AG20443 (cell line): Measurements from ENCODE around the gene TBC1D3B.
"Not testable (repeated sequence)": the region's sequence is repeated elsewhere in the genome, so short reads cannot be mapped to it uniquely, and the experiment has no call there.

Source experiments
- DNase-seq: peaks from one replicate; pipeline ENCODE4 v3.0.0; 2012; ENCODE audit warnings: low spot score, mixed read lengths

Gene TBC1D3B

DNA sequence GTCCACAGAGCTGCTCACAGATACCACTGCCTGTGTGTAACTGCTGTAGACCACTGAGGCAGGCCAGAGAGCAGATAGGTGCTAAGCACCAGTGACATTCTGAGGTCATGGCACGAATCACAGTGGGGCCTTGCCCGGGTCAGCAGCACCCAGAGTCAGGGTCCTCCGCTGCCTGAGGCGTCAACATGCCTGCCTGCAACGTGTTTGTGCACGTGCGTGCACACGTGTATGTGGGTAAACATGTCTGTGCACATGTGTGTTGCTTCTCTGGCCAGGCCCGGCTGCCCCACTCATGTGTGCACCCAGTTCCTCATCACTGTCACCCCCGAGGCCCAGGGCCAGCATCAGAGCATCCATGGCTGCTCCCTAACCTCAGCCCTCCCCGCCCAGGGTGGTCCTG lies at the start of gene TBC1D3B:
TBC1D3B (minus strand) TSS at position 101 of the 400 bp plus-strand sequence. CDS start 1,586 bp downstream, outside the sequence.
- not testable (repeated sequence) for DNase-seq

- not testable (repeated sequence) for DNase-seq
Measured at GRCh38 chr17:36222967-36223366, 46.5 kb upstream of the TBC1D3B start.

- DNase-seq = not testable (repeated sequence)
Measured at GRCh38 chr17:36221581-36222100, 45.2 kb upstream of the TBC1D3B start.

DNA sequence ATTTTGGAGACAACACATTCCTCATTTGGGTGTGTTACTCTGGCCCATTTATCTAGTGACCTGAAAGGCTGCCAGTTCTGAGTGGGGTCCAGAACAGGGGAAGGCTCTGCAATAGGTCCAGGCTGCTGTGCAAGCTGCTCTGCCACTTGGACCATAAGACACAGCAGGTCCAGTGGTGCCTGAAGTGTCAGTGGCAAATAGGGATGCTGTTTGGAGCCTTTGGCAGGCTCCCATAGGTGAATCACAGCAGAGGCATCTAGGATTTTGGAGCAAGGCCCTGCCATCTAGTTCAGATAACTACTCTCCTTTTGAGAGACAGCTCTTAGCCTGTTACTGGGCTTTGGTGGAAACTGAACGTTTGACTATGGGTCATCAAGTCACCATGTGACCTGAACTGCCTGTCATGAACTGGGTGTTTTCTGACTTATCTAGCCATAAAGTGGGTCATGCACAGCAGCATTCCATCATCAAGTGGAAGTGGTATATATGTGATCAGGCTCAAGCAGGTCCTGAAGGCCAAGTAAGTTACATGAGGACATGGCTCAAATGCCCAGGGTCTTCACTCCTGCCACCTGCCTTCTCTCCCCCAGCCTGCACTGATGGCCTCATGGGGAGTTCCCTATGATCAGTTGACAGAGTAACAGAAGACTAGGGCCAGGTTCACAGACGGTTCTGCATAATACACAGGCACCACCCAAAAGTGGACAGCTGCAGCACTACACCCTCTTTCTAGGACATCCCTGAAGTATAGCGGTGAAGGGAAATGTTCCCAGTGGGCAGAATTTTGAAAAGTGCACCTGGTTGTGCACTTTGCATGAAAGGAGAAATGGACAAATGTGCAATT lies 44.5 kb upstream of the TBC1D3B start:
- not testable (repeated sequence) for DNase-seq

- not testable (repeated sequence) for DNase-seq
Measured at GRCh38 chr17:36219556-36219955, 43.1 kb upstream of the TBC1D3B start.

GRCh38 chr17:36215406-36216308 lies 39.2 kb upstream of the TBC1D3B start:
- not testable (repeated sequence) for DNase-seq

DNA sequence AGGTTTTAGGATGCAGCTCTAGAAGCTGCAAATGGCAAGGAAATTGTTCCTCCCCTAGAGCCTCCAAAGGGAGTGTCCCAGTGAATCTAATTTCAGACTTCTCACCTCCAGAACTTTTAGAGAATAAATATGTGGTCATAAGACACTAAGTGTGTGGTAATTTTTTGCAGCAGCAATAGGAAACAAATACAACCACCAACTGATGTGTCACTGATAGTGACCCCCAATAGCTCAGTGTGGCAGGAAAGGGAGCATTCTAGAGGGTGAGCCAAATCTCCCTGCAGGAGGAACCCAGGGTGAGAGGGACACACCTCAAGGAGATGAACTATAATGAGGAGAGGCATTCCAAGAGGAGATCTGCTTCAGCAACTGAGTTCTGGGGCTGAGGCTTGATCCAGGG lies 38.5 kb upstream of the TBC1D3B start:
- DNase-seq = no peak

DNA sequence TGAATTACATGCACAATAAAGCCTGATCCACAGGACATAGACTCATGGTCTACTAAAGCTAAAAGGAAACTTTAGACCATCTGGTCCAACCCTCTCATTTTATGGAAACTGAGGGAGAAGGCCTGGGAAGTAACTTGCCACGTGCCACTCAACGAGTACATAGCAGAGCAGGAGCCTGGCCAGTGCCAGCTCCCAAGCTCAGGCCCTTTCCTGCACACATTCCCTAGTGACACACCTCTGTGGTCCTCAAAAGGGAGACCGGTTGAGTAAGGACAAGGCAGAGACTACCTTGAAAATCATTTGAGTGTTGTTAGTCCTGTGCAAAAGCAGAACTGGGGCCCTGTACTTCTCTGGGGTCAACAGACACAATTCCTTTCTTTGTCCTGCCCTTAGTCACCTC lies 37.3 kb upstream of the TBC1D3B start:
- no peak for DNase-seq

GRCh38 chr17:36212966-36213365 lies 36.5 kb upstream of the TBC1D3B start:
- DNase-seq = no peak

- DNase-seq = no peak
Measured at GRCh38 chr17:36212272-36212605, 35.8 kb upstream of the TBC1D3B start.

- not testable (repeated sequence) for DNase-seq
Measured at GRCh38 chr17:36211484-36212271, 35.2 kb upstream of the TBC1D3B start.

- DNase-seq = not testable (repeated sequence)
Measured at GRCh38 chr17:36210439-36211211, 34.2 kb upstream of the TBC1D3B start, which contains the start of gene CCL4L2. Gene CCL4L2, plus strand, starts transcription at chr17:36211063.

- no peak for DNase-seq
Measured at GRCh38 chr17:36209575-36209974, 33.1 kb upstream of the TBC1D3B start.

- not testable (repeated sequence) for DNase-seq
Measured at GRCh38 chr17:36207383-36207782, 30.9 kb upstream of the TBC1D3B start.

GRCh38 chr17:36206486-36206821 lies 30.0 kb upstream of the TBC1D3B start:
- DNase-seq = not testable (repeated sequence)

- no peak for DNase-seq
Measured at GRCh38 chr17:36205637-36206485, 29.4 kb upstream of the TBC1D3B start.

DNA sequence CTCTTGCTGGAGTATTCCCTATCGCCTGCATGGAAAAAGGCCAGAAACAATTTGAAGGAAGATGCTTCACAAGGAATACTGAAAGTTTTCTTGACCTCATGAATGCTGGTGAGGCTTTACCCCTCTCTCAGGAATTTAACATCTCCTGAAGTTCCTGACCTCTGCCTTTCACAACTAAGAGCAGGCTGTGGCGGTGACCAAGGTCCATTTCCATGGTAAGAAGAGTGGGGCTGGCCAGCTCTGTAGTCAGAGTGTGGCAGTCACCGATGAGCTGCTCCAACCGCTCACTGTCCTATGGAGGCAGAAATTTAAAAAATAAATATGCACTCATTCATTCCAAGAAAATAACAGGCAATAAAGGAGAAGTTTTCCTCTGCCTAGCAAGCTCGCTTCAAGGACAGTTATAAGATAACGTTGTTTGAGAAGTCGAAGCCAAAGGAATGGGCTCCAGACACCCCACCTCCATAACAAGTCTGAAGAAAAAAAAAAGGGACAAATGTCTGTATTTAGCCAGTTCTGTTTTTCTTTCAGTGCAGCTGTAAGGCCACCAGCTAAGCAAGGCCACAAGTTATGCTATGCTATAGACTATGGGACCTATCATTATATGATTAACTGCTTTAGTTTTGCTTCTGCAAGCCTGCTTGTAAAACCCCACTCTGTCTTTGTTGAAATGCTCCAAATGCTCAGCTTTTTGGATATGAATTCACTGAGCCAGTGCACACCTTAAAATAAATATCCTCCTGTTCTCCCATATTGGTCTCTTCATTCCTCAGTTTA lies 28.5 kb upstream of the TBC1D3B start:
- DNase-seq = no peak

GRCh38 chr17:36203335-36203734 lies 26.9 kb upstream of the TBC1D3B start:
- no peak for DNase-seq

DNA sequence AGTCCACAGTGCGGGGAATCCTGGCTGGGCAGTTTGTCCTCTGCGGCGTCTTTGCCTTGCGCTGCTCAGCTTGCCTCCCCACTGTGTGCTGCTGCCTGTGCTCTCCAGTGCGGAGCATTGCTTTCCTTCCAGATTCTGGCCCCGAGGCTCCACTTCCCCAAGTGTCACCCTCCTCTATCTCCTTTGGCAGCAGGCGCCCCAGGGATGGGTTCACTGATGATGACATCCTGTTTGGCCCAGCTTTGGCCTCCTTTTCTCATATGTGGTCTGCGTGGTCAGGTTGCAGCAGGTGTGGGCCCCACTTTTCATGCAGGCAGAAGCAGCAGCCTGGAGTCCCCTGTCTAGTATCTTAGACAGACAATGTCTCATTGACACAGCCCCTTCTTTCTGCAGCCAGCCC lies 25.1 kb upstream of the TBC1D3B start:
- DNase-seq = not testable (repeated sequence)
